ENCODE measurements around the gene XKRX.

Gene XKRX

GRCh38 chrX:100880368-100880767, 48.3 kb downstream of the XKRX start:
- Histone ChIP-seq H3K4me1 (ENCODE audit: insufficient read depth, low read length) (no peaks in the 10 kb centered on the region), H3K4me2 (ENCODE audit: insufficient read depth, low read length) (no peak overlapping the region), H3K36me3 (ENCODE audit: insufficient read depth, low read length) (no peaks in the 10 kb centered on the region), H4K20me1 (ENCODE audit: insufficient read depth, low read length) (no peaks in the 10 kb centered on the region), H3K27ac (ENCODE audit: low read length) (no peak overlapping the region), H3K79me2 (ENCODE audit: insufficient read depth, low read length) (no peaks in the 10 kb centered on the region), H3K27me3 (ENCODE audit: insufficient read depth, low read length, poor library complexity) (no peaks in the 10 kb centered on the region), H3K9me3 (ENCODE audit: insufficient read depth, low read length, severe bottlenecking) (no peaks in the 10 kb centered on the region), H3K4me3 (ENCODE audit: low read depth in 1 of 2, low read length in 2 of 2) (no peak overlapping the region), H3K9ac (ENCODE audit: low read depth, low read length) (no peak overlapping the region), H2AFZ (ENCODE audit: low read depth, low read length) (no peak overlapping the region)
- TF ChIP-seq EZH2 (IDR thresholded peaks at IDR 0.05; ENCODE audit: borderline replicate concordance, low read depth, low read length, severe bottlenecking) (no peak), CTCF (IDR thresholded peaks at IDR 0.05; ENCODE audit: borderline replicate concordance, extremely low read depth, low read length, poor library complexity, severe bottlenecking) (no peak)
- no peak for ATAC-seq (ENCODE audit: insufficient read depth, low read depth)
- no peak for DNase-seq

GRCh38 chrX:100874325-100874724, 54.4 kb downstream of the XKRX start, which contains the start of gene NOX1:
NOX1 (minus strand) TSS chrX:100874359; CDS start chrX:100874139, 220 bp downstream.
- H3K27me3 ChIP-seq (ENCODE audit: insufficient read depth, low read length, poor library complexity), result no peaks in the 10 kb centered on the region
- no peak within 1 kb of the TSS for H3K9ac ChIP-seq (ENCODE audit: low read depth, low read length)
- ATAC-seq (ENCODE audit: insufficient read depth, low read depth) (no peak), DNase-seq (no peak)
- no peak for TF ChIP-seq EZH2 (IDR thresholded peaks at IDR 0.05; ENCODE audit: borderline replicate concordance, low read depth, low read length, severe bottlenecking)
- H3K79me2 ChIP-seq (ENCODE audit: insufficient read depth, low read length), result no peaks in the 10 kb centered on the region
- H4K20me1 ChIP-seq (ENCODE audit: insufficient read depth, low read length), result no peaks in the 10 kb centered on the region
- no peaks in the 10 kb centered on the region for H3K4me1 ChIP-seq (ENCODE audit: insufficient read depth, low read length)
- H3K9me3 ChIP-seq (ENCODE audit: insufficient read depth, low read length, severe bottlenecking), result no peaks in the 10 kb centered on the region
- H2AFZ ChIP-seq (ENCODE audit: low read depth, low read length), result no peak within 1 kb of the TSS
- H3K4me2 ChIP-seq (ENCODE audit: insufficient read depth, low read length), result no peak within 1 kb of the TSS
- H3K4me3 ChIP-seq (ENCODE audit: low read depth in 1 of 2, low read length in 2 of 2), result no peak within 1 kb of the TSS
- no peak within 1 kb of the TSS for H3K27ac ChIP-seq (ENCODE audit: low read length)
- H3K36me3 ChIP-seq (ENCODE audit: insufficient read depth, low read length), result no peaks in the 10 kb centered on the region

- no peak overlapping the region for H2AFZ ChIP-seq (ENCODE audit: low read depth, low read length)
- TF ChIP-seq CTCF (IDR thresholded peaks at IDR 0.05; ENCODE audit: borderline replicate concordance, extremely low read depth, low read length, poor library complexity, severe bottlenecking) (no peak), EZH2 (IDR thresholded peaks at IDR 0.05; ENCODE audit: borderline replicate concordance, low read depth, low read length, severe bottlenecking) (no peak)
- DNase-seq (no peak), ATAC-seq (ENCODE audit: insufficient read depth, low read depth) (no peak)
- no peak overlapping the region for H3K9ac ChIP-seq (ENCODE audit: low read depth, low read length)
- H3K79me2 ChIP-seq (ENCODE audit: insufficient read depth, low read length), result no peaks in the 10 kb centered on the region
- no peaks in the 10 kb centered on the region for H4K20me1 ChIP-seq (ENCODE audit: insufficient read depth, low read length)
- H3K4me3 ChIP-seq (ENCODE audit: low read depth in 1 of 2, low read length in 2 of 2), result no peak overlapping the region
- H3K4me2 ChIP-seq (ENCODE audit: insufficient read depth, low read length), result no peak overlapping the region
- no peak overlapping the region for H3K27ac ChIP-seq (ENCODE audit: low read length)
- no peaks in the 10 kb centered on the region for H3K27me3 ChIP-seq (ENCODE audit: insufficient read depth, low read length, poor library complexity)
- H3K9me3 ChIP-seq (ENCODE audit: insufficient read depth, low read length, severe bottlenecking), result no peaks in the 10 kb centered on the region
- H3K4me1 ChIP-seq (ENCODE audit: insufficient read depth, low read length), result no peaks in the 10 kb centered on the region
- no peaks in the 10 kb centered on the region for H3K36me3 ChIP-seq (ENCODE audit: insufficient read depth, low read length)
Observed at GRCh38 chrX:100871594-100872560, 56.8 kb downstream of the XKRX start.

- no peak overlapping the region for H3K9ac ChIP-seq (ENCODE audit: low read depth, low read length)
- no peak overlapping the region for H3K4me3 ChIP-seq (ENCODE audit: low read depth in 1 of 2, low read length in 2 of 2)
- no peak for ATAC-seq (ENCODE audit: insufficient read depth, low read depth)
- H3K9me3 ChIP-seq (ENCODE audit: insufficient read depth, low read length, severe bottlenecking), result no peaks in the 10 kb centered on the region
- no peaks in the 10 kb centered on the region for H3K4me1 ChIP-seq (ENCODE audit: insufficient read depth, low read length)
- DNase-seq, result no peak
- H3K36me3 ChIP-seq (ENCODE audit: insufficient read depth, low read length), result no peaks in the 10 kb centered on the region
- H4K20me1 ChIP-seq (ENCODE audit: insufficient read depth, low read length), result no peaks in the 10 kb centered on the region
- H3K79me2 ChIP-seq (ENCODE audit: insufficient read depth, low read length), result no peaks in the 10 kb centered on the region
- TF ChIP-seq CTCF (IDR thresholded peaks at IDR 0.05; ENCODE audit: borderline replicate concordance, extremely low read depth, low read length, poor library complexity, severe bottlenecking), result no peak
- no peak for TF ChIP-seq EZH2 (IDR thresholded peaks at IDR 0.05; ENCODE audit: borderline replicate concordance, low read depth, low read length, severe bottlenecking)
- H3K27ac ChIP-seq (ENCODE audit: low read length), result no peak overlapping the region
- no peaks in the 10 kb centered on the region for H3K27me3 ChIP-seq (ENCODE audit: insufficient read depth, low read length, poor library complexity)
- H3K4me2 ChIP-seq (ENCODE audit: insufficient read depth, low read length), result no peak overlapping the region
- no peak overlapping the region for H2AFZ ChIP-seq (ENCODE audit: low read depth, low read length)
Observed at GRCh38 chrX:100870527-100870926, 58.2 kb downstream of the XKRX start.

All from DND-41 (cell line).